Nephron progenitor cell (in vitro differentiated cells): ENCODE measurements around the gene SLC12A9.

ENCODE experiments used
- DNase-seq: peaks from one replicate; pipeline ENCODE4 v3.0.0; 2021
- H3K27ac Mint-ChIP-seq: 2 replicates; pipeline ENCODE4 v1.8.0; 2021; ENCODE audit warnings: mild to moderate bottlenecking, moderate library complexity, mixed read lengths
- H3K27me3 Mint-ChIP-seq: 2 replicates; pipeline ENCODE4 v1.8.0; 2021; ENCODE audit warnings: mild to moderate bottlenecking, low read depth, mixed read lengths; ENCODE audit not compliant: poor library complexity
- H3K36me3 Mint-ChIP-seq: 2 replicates; pipeline ENCODE4 v1.8.0; 2021; ENCODE audit warnings: low read depth, mixed read lengths
- H3K4me1 Mint-ChIP-seq: 2 replicates; pipeline ENCODE4 v1.8.0; 2021; ENCODE audit warnings: mixed read lengths
- H3K4me3 Mint-ChIP-seq: 2 replicates; pipeline ENCODE4 v1.8.0; 2021; ENCODE audit warnings: mild to moderate bottlenecking, moderate library complexity, mixed read lengths
- H3K9me3 Mint-ChIP-seq: 2 replicates; pipeline ENCODE4 v1.8.0; 2021; ENCODE audit warnings: mild to moderate bottlenecking, moderate library complexity, mixed read lengths
- CTCF ChIP-seq: fragments of 200-600 bp; sonication (generic); IDR thresholded peaks from 2 replicates; pipeline ENCODE4 v1.5.0; 2021; ENCODE audit warnings: antibody characterized with exemption

SLC12A9 gene

GRCh38 chr7:100875356-100875751 is 22.8 kb downstream of the SLC12A9 start:
- H3K36me3 Mint-ChIP-seq = peaks cover 82% of the 10 kb centered on the region
- H3K4me1 Mint-ChIP-seq = peaks cover 60% of the 10 kb centered on the region
- no peak for DNase-seq
- no peaks in the 10 kb centered on the region for H3K9me3 Mint-ChIP-seq
- peak overlapping the region; percentile 99 for H3K4me3 Mint-ChIP-seq
- peaks cover 3% of the 10 kb centered on the region for H3K27me3 Mint-ChIP-seq
- no peak for TF ChIP-seq CTCF
- H3K27ac Mint-ChIP-seq = peak overlapping the region; percentile 100

- DNase-seq = no peak
- Mint-ChIP-seq H3K9me3 (no peaks in the 10 kb centered on the region), H3K4me1 (peaks cover 79% of the 10 kb centered on the region), H3K36me3 (peaks cover 91% of the 10 kb centered on the region), H3K27ac (no peak overlapping the region), H3K4me3 (peak overlapping the region; percentile 30), H3K27me3 (peaks cover 3% of the 10 kb centered on the region)
- TF ChIP-seq CTCF = no peak
Observed at GRCh38 chr7:100878013-100878412, 25.5 kb downstream of the SLC12A9 start.

- Mint-ChIP-seq H3K4me1 (peaks cover 86% of the 10 kb centered on the region), H3K4me3 (peak overlapping the region; percentile 62), H3K27ac (peak overlapping the region; percentile 84), H3K9me3 (no peaks in the 10 kb centered on the region), H3K36me3 (peaks cover 93% of the 10 kb centered on the region), H3K27me3 (no peaks in the 10 kb centered on the region)
- no peak for TF ChIP-seq CTCF
- DNase-seq = no peak
Observed at GRCh38 chr7:100878685-100879084, 26.2 kb downstream of the SLC12A9 start.

- Mint-ChIP-seq H3K9me3 (no peaks in the 10 kb centered on the region), H3K4me1 (peaks cover 87% of the 10 kb centered on the region), H3K4me3 (peak overlapping the region; percentile 21), H3K27me3 (peaks cover 2% of the 10 kb centered on the region), H3K36me3 (peaks cover 93% of the 10 kb centered on the region), H3K27ac (peak overlapping the region; percentile 96)
- no peak for DNase-seq
- no peak for TF ChIP-seq CTCF
Observed at GRCh38 chr7:100879685-100880261, 27.3 kb downstream of the SLC12A9 start.

- Mint-ChIP-seq H3K36me3 (peaks cover 90% of the 10 kb centered on the region), H3K4me1 (peaks cover 87% of the 10 kb centered on the region), H3K27me3 (peaks cover 2% of the 10 kb centered on the region), H3K27ac (peak overlapping the region; percentile 93), H3K4me3 (no peak overlapping the region), H3K9me3 (no peaks in the 10 kb centered on the region)
- DNase-seq = no peak
- no peak for TF ChIP-seq CTCF
Observed at GRCh38 chr7:100880645-100881044, 28.1 kb downstream of the SLC12A9 start.

- H3K36me3 Mint-ChIP-seq = peaks cover 92% of the 10 kb centered on the region
- no peak for TF ChIP-seq CTCF
- H3K27me3 Mint-ChIP-seq = peaks cover 2% of the 10 kb centered on the region
- DNase-seq = no peak
- peak overlapping the region; percentile 93 for H3K27ac Mint-ChIP-seq
- no peaks in the 10 kb centered on the region for H3K9me3 Mint-ChIP-seq
- H3K4me1 Mint-ChIP-seq = peaks cover 87% of the 10 kb centered on the region
- H3K4me3 Mint-ChIP-seq = no peak overlapping the region
Observed at GRCh38 chr7:100881136-100881535, 28.6 kb downstream of the SLC12A9 start.
